ENCODE data around the gene KAZN. TPM values are rescaled to one million over a fixed set of nuclear protein-coding genes. Genes with fewer than 3 reads are reported as not detected.

KAZN gene
- total and polyA plus RNA-seq, 11 donors, result 0.65 to 6.5 (median 2.3) TPM

DNA sequence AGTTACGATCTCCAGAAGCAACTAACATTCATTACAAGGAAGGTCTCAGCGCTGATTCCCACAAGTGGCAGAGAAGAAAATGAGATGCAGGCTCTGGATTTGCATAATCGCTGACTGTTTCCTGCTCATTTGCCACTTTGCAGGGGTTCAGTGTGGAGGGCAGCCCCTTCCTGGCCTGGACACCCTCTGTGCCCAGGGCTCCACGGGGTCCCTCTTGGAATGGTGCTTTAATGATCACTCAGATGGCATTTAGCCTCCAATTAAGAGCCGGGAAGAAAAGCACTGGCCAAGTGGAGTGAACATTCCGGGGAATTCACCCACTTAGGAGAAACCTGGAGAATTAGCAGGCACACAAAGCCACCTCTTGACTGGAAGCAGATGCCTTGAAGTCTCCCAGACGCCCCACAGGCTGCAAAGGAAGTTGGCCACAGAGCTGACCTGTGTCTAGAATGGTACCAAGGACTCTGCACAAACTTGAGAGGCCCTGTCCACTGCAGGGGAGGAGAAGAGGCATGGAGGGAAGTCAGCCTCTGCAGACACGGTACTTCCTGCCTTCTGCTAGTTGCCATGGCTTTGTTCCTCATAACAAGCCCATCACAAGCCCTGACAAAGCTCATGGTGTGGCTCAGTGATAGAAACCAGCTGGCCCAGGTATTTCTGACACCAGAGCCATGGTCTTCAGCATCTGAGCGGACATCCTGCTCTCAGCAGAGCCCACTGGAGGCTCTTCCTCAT is 157.2 kb downstream of the KAZN start:
- peak in 1 of 4 donors; percentile 33 for ATAC-seq
- H3K27me3 ChIP-seq, result peaks cover 0 to 40% (median 3%) of the 10 kb centered on the region in 9 donors

DNA sequence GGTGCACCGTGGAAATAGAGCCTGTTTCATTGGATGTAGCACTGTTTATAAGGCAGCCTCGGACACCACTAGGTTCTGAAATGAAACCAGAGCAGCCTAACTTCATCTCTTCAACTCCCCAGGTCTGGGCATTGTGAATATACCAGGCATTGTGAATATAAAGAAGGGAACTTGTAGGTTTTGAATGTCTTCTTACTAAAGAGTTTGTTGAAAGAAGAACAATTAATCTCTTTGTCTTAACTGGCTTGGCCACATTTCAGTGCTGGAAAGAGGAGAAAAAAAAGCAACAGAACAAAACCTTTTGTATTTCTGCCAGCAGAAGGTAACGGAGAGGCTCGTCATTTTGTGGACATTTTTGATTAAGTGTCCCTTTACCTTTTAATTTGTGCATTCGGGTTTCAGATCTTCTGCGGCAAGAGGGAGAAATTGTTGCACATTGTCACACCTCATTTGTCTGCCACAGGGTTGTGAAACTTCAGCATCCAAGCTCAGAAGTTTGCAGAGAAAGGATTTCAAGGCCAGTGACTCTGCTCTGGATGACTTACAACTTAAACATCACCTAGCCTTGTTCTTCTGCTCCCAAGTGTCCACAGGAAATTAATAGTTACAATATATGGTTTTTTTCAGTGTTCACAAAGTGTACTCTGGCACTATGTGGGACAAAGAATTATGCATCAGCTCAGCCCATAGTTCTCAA is 158.3 kb downstream of the KAZN start:
- no peak overlapping the region for H3K4me3 ChIP-seq
- 57 to 70% (median 61%) methylated on average over 6 of the region's 6 CpGs for WGBS, 4 donors
- H3K27ac ChIP-seq, result no peak overlapping the region
- no peak for DNase-seq
- H3K9me3 ChIP-seq, result peaks cover 0 to 5% (median 0%) of the 10 kb centered on the region in 12 donors
- peaks cover 0 to 49% (median 5%) of the 10 kb centered on the region in 9 donors for H3K27me3 ChIP-seq
- intact Hi-C loops (cut with DNase I), result no loop called here
- no peaks in the 10 kb centered on the region for H3K36me3 ChIP-seq
- no peak for TF ChIP-seq POLR2A (IDR thresholded peaks at IDR 0.05)
- TF ChIP-seq, protein P1, sequence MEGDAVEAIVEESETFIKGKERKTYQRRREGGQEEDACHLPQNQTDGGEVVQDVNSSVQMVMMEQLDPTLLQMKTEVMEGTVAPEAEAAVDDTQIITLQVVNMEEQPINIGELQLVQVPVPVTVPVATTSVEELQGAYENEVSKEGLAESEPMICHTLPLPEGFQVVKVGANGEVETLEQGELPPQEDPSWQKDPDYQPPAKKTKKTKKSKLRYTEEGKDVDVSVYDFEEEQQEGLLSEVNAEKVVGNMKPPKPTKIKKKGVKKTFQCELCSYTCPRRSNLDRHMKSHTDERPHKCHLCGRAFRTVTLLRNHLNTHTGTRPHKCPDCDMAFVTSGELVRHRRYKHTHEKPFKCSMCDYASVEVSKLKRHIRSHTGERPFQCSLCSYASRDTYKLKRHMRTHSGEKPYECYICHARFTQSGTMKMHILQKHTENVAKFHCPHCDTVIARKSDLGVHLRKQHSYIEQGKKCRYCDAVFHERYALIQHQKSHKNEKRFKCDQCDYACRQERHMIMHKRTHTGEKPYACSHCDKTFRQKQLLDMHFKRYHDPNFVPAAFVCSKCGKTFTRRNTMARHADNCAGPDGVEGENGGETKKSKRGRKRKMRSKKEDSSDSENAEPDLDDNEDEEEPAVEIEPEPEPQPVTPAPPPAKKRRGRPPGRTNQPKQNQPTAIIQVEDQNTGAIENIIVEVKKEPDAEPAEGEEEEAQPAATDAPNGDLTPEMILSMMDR (IDR thresholded peaks at IDR 0.05), result no peak
- no peaks in the 10 kb centered on the region for H3K4me1 ChIP-seq
- no peak for ATAC-seq

More for the DNA sequence above, 157.2 kb downstream of the KAZN start:
- Histone ChIP-seq H3K9me3 (peaks cover 0 to 5% (median 0%) of the 10 kb centered on the region in 12 donors), H3K4me3 (no peak overlapping the region), H3K27ac (no peak overlapping the region), H3K36me3 (no peaks in the 10 kb centered on the region), H3K4me1 (no peaks in the 10 kb centered on the region)
- intact Hi-C loops (cut with DNase I), result no loop called here
- no peak for DNase-seq
- WGBS, 4 donors, result 47 to 53% (median 50%) methylated on average over 8 to 9 of the region's 9 CpGs
- TF ChIP-seq POLR2A (IDR thresholded peaks at IDR 0.05), result no peak

DNA sequence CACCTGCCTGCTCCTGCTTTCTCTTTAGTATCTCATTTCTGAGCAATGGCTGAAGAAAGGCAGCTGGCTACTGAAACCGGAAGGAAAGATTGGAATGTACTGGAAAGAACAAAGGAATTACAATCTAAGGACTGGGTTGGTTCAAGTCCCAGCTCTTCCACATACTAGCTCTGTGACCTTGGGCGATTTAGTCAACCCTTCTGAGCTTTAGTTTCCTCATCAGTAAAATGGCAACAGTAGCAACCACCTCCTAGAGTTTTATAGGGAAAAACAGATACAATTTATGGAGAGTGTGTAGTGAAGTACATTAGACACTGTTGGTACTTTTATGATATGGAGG is 158.8 kb downstream of the KAZN start:
- Histone ChIP-seq H3K4me3 (no peak overlapping the region), H3K9me3 (peaks cover 0 to 5% (median 0%) of the 10 kb centered on the region in 12 donors), H3K27me3 (peaks cover 0 to 49% (median 7%) of the 10 kb centered on the region in 9 donors), H3K4me1 (no peaks in the 10 kb centered on the region), H3K27ac (no peak overlapping the region), H3K36me3 (no peaks in the 10 kb centered on the region)
- TF ChIP-seq POLR2A (IDR thresholded peaks at IDR 0.05), result no peak
- TF ChIP-seq, protein P1 (IDR thresholded peaks at IDR 0.05), result no peak
- ATAC-seq (no peak), DNase-seq (no peak)
- intact Hi-C loops (cut with DNase I), result no loop called here
- 57 to 70% (median 65%) methylated on average over 2 of the region's 2 CpGs for WGBS, 4 donors

DNA sequence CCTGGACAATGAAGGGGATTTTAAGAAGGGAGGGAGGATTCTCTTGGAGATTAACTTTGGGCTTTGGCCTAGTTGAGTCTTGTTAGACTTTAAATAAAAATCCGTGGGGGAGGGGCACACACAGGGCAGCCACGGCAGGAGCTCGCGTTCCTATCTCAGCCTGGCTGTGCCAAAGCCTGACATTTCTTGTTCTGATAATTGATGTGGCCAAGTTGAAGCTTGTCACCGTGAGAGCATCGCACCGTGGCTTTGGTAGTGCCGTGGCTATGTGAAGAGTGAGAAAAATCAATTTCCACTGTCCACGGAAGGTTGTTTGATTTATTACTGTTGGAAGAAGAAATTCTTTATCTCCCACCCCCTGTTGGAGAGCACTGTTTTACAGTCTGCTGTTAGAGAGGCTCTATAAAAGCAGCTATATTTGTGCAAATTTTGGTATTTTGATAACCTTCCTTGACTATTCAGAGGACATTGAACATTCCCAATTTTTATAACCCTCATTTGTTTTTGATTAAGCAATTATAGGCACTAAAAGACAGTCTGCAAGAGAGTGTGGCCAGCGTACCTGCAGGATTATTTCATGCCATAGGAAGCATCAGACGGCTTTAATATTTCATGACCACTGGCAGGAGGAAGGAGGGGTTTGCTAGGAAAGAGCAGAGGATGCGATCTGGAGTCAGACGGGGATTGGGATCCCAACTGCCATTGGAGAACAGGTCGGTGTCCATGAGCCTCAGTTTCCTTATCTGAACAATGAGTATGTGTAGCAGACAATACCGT is 160.7 kb downstream of the KAZN start:
- Histone ChIP-seq H3K36me3 (no peaks in the 10 kb centered on the region), H3K4me1 (no peaks in the 10 kb centered on the region), H3K27me3 (peaks cover 0 to 64% (median 7%) of the 10 kb centered on the region in 9 donors), H3K27ac (no peak overlapping the region), H3K4me3 (no peak overlapping the region), H3K9me3 (no peaks in the 10 kb centered on the region)
- no peak for TF ChIP-seq POLR2A (IDR thresholded peaks at IDR 0.05)
- TF ChIP-seq, protein P1 (IDR thresholded peaks at IDR 0.05), result no peak
- DNase-seq (no peak), ATAC-seq (no peak)
- intact Hi-C loops (cut with DNase I), result no loop called here
- 43 to 52% (median 49%) methylated on average over 15 of the region's 15 CpGs for WGBS, 4 donors
